GM23248 (cell line): Measurements from ENCODE around the gene FN1. TPM values are rescaled to one million over a fixed set of nuclear protein-coding genes. Genes with fewer than 3 reads are reported as not detected.
A peak's percentile ranks its signal among the peaks of the same experiment; 100 is the strongest.
"Not testable (repeated sequence)": the region's sequence is repeated elsewhere in the genome, so short reads cannot be mapped to it uniquely, and the experiment has no call there.

Experiments used
- DNase-seq: peaks from one replicate; pipeline ENCODE4 v3.0.0-alpha.2; 2015
- H2AFZ ChIP-seq: fragments of 200-600 bp; sonication (generic); 2 replicates; pipeline ENCODE4 v1.6.1; 2016; ENCODE audit warnings: antibody characterized with exemption
- H3F3A ChIP-seq: fragments of 200-600 bp; sonication (generic); 2 replicates; pipeline ENCODE4 v1.6.1; 2016; ENCODE audit warnings: mild to moderate bottlenecking, antibody characterized with exemption, mixed run types; ENCODE audit not compliant: insufficient read depth
- H3K27ac ChIP-seq: fragments of 200-600 bp; sonication (generic); 2 replicates; pipeline ENCODE4 v1.5.1; 2016; ENCODE audit warnings: mild to moderate bottlenecking
- H3K27me3 ChIP-seq: fragments of 200-600 bp; sonication (generic); replicated peaks from 2 replicates; pipeline ENCODE4 v1.6.1; 2016; ENCODE audit warnings: mild to moderate bottlenecking; ENCODE audit not compliant: insufficient read depth
- H3K36me3 ChIP-seq: fragments of 200-600 bp; sonication (generic); 2 replicates; pipeline ENCODE4 v1.6.1; 2016; ENCODE audit warnings: low read depth, mild to moderate bottlenecking
- H3K4me1 ChIP-seq: fragments of 200-600 bp; sonication (generic); 2 replicates; pipeline ENCODE4 v1.6.1; 2016; ENCODE audit warnings: mild to moderate bottlenecking; ENCODE audit not compliant: insufficient read depth
- H3K4me2 ChIP-seq: fragments of 200-600 bp; sonication (generic); one replicate; pipeline ENCODE4 v1.6.1; 2016; ENCODE audit warnings: mild to moderate bottlenecking; ENCODE audit not compliant: unreplicated experiment
- H3K4me3 ChIP-seq: fragments of 200-600 bp; sonication (generic); 2 replicates; pipeline ENCODE4 v1.5.1; 2016; ENCODE audit warnings: mild to moderate bottlenecking
- H3K79me2 ChIP-seq: fragments of 200-600 bp; sonication (generic); 2 replicates; pipeline ENCODE4 v1.6.1; 2016; ENCODE audit warnings: mild to moderate bottlenecking; ENCODE audit not compliant: insufficient read depth
- H3K9ac ChIP-seq: fragments of 200-600 bp; sonication (generic); 2 replicates; pipeline ENCODE4 v1.6.1; 2016; ENCODE audit warnings: mild to moderate bottlenecking
- H3K9me2 ChIP-seq: fragments of 200-600 bp; sonication (generic); 2 replicates; pipeline ENCODE4 v1.6.1; 2016; ENCODE audit warnings: mixed run types, mild to moderate bottlenecking, moderate library complexity; ENCODE audit not compliant: insufficient read depth
- H3K9me3 ChIP-seq: fragments of 200-600 bp; sonication (generic); one replicate; pipeline ENCODE4 v1.6.1; 2017; ENCODE audit warnings: low read depth
- H4K20me1 ChIP-seq: fragments of 200-600 bp; sonication (generic); 2 replicates; pipeline ENCODE4 v1.6.0; 2016; ENCODE audit not compliant: insufficient read depth
- EZH2 ChIP-seq: fragments of 200-600 bp; sonication (generic); IDR thresholded peaks from 2 replicates; pipeline ENCODE4 v1.6.1; 2018; ENCODE audit warnings: antibody characterized with exemption, mild to moderate bottlenecking; ENCODE audit not compliant: insufficient read depth, poor library complexity, severe bottlenecking
- EZH2phosphoT487 ChIP-seq: fragments of 200-600 bp; sonication (generic); IDR thresholded peaks from 2 replicates; pipeline ENCODE4 v1.6.1; 2018; ENCODE audit warnings: antibody characterized with exemption, moderate library complexity, mild to moderate bottlenecking, low read depth; ENCODE audit not compliant: insufficient read depth
- WGBS, 2 experiments: methylation state at CpG; one replicate each; pipeline ENCODE4 v1.1.6; 2015 to 2017; ENCODE audit warnings: low lambda C conversion rate in 2 of 2, low coverage in 1 of 2; ENCODE audit errors: missing lambda C conversion rate in 2 of 2; 5-methylcytosine and 5-hydroxymethylcytosine counted together
- in situ Hi-C: fragments of 300-500 bp; cut with MboI; formaldehyde crosslinking; loops from 2 replicates; pipeline ENCODE4 v1.15.0; 2020
- polyA plus RNA-seq: library from polyadenylated mRNA; unstranded; fragments of >200 nt; fragmentation: Nextera tagmentation; extraction: Ambion mirVana; gene quantifications from 2 replicates; pipeline ENCODE4 v1.2.1, GENCODE V29; 2016
- total RNA-seq: library from RNA; depleted of rRNA; stranded (reverse); fragments of >200 nt; shearing (Covaris generic); gene quantifications from 2 replicates; pipeline ENCODE4 v1.2.3, GENCODE V29; 2014

The FN1 gene
- total and polyA plus RNA-seq, 2 experiments from 2014 or later, result 20,647 to 33,406 TPM

DNA sequence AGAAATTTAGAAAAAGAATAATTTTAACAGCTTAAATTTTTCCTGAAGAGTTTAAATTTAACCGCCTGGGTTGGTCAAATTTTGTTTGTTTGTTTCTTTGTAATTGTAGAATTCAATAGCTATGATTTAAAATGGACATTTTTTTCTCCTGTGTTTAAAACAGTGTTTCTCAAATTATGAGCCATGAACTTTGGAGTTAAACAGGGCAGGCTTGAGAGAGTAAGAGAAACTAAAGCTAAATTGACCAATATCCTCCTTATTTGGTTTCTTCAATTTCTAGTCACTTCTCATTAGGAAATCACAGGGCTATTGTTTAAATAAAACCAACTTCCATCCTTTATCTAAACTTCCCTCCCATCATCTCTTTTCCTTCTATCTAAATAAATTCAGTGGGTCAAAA lies 21.9 kb downstream of the FN1 start:
- peak overlapping the region; percentile 68 for H3K27ac ChIP-seq
- H3K4me1 ChIP-seq, result peaks cover 80% of the 10 kb centered on the region
- no peak for DNase-seq
- H3K36me3 ChIP-seq, result peaks cover 99% of the 10 kb centered on the region
- no peaks in the 10 kb centered on the region for H3K9me2 ChIP-seq
- H3K4me3 ChIP-seq, result peak overlapping the region; percentile 37
- H3K27me3 ChIP-seq, result no peaks in the 10 kb centered on the region
- peak overlapping the region; percentile 67 for H3K4me2 ChIP-seq
- 95 to 100% methylated on average over 1 of the region's 1 CpG for WGBS, 2 experiments
- H3F3A ChIP-seq, result peaks cover 99% of the 10 kb centered on the region
- peaks cover 46% of the 10 kb centered on the region for H4K20me1 ChIP-seq
- no peaks in the 10 kb centered on the region for H3K9me3 ChIP-seq
- TF ChIP-seq EZH2phosphoT487 (no peak), EZH2 (no peak)
- H3K79me2 ChIP-seq, result peaks cover 6% of the 10 kb centered on the region; the same call in 1 of the 2 replicates
- H3K9ac ChIP-seq, result peak overlapping the region; percentile 65
- H2AFZ ChIP-seq, result no peak overlapping the region
- in situ Hi-C loops, result no loop called here

GRCh38 chr2:215413484-215413777 lies 22.4 kb downstream of the FN1 start:
- in situ Hi-C loops, result no loop called here
- H3K27me3 ChIP-seq, result no peaks in the 10 kb centered on the region
- no peak overlapping the region for H2AFZ ChIP-seq
- H3K9ac ChIP-seq, result peak overlapping the region; percentile 65
- H3K9me2 ChIP-seq, result no peaks in the 10 kb centered on the region
- H3F3A ChIP-seq, result peaks cover 99% of the 10 kb centered on the region
- peaks cover 75% of the 10 kb centered on the region for H3K4me1 ChIP-seq
- 97 to 100% methylated on average over 1 of the region's 1 CpG for WGBS, 2 experiments
- peaks cover 6% of the 10 kb centered on the region; the same call in 1 of the 2 replicates for H3K79me2 ChIP-seq
- peak overlapping the region; percentile 67 for H3K4me2 ChIP-seq
- peaks cover 43% of the 10 kb centered on the region for H4K20me1 ChIP-seq
- peak overlapping the region; percentile 68 for H3K27ac ChIP-seq
- H3K36me3 ChIP-seq, result peaks cover 99% of the 10 kb centered on the region
- no peak for DNase-seq
- TF ChIP-seq EZH2, result no peak
- TF ChIP-seq EZH2phosphoT487, result no peak
- peak overlapping the region; percentile 37 for H3K4me3 ChIP-seq
- H3K9me3 ChIP-seq, result no peaks in the 10 kb centered on the region

- TF ChIP-seq EZH2phosphoT487 (no peak), EZH2 (no peak)
- peak overlapping the region; percentile 7 for H3K4me2 ChIP-seq
- H3K4me3 ChIP-seq, result no peak overlapping the region
- H3K79me2 ChIP-seq, result 0 out of 2 replicates have a peak, but pooled peaks cover 6% of the 10 kb centered on the region
- no peaks in the 10 kb centered on the region for H3K27me3 ChIP-seq
- DNase-seq, result peak; percentile 34
- no peak overlapping the region for H2AFZ ChIP-seq
- no peaks in the 10 kb centered on the region for H3K9me2 ChIP-seq
- H4K20me1 ChIP-seq, result peaks cover 32% of the 10 kb centered on the region
- H3K27ac ChIP-seq, result peak overlapping the region; percentile 68
- H3K4me1 ChIP-seq, result peaks cover 76% of the 10 kb centered on the region
- peak overlapping the region; percentile 34 for H3K9ac ChIP-seq
- in situ Hi-C loops, result no loop called here
- WGBS, 2 experiments, result 90 to 92% methylated on average over 9 of the region's 9 CpGs
- peaks cover 99% of the 10 kb centered on the region for H3K36me3 ChIP-seq
- peaks cover 99% of the 10 kb centered on the region for H3F3A ChIP-seq
- no peaks in the 10 kb centered on the region for H3K9me3 ChIP-seq
Measured at GRCh38 chr2:215411941-215412743, 23.7 kb downstream of the FN1 start.

- peaks cover 39% of the 10 kb centered on the region for H4K20me1 ChIP-seq
- H3K79me2 ChIP-seq, result 0 out of 2 replicates have a peak, but pooled peaks cover 6% of the 10 kb centered on the region
- H2AFZ ChIP-seq, result no peak overlapping the region
- DNase-seq, result peak; percentile 96
- H3K4me3 ChIP-seq, result no peak overlapping the region
- in situ Hi-C loops, result no loop called here
- H3K36me3 ChIP-seq, result peaks cover 99% of the 10 kb centered on the region
- peak overlapping the region; percentile 34 for H3K9ac ChIP-seq
- WGBS, 2 experiments, result 0% methylated on average over 1 of the region's 1 CpG
- peak overlapping the region; percentile 68 for H3K27ac ChIP-seq
- H3K4me1 ChIP-seq, result peaks cover 79% of the 10 kb centered on the region
- H3F3A ChIP-seq, result peaks cover 99% of the 10 kb centered on the region
- no peak for TF ChIP-seq EZH2
- TF ChIP-seq EZH2phosphoT487, result no peak
- H3K9me3 ChIP-seq, result no peaks in the 10 kb centered on the region
- H3K9me2 ChIP-seq, result no peaks in the 10 kb centered on the region
- no peaks in the 10 kb centered on the region for H3K27me3 ChIP-seq
- peak overlapping the region; percentile 19 for H3K4me2 ChIP-seq
Measured at GRCh38 chr2:215410932-215411285, 25.0 kb downstream of the FN1 start.

DNA sequence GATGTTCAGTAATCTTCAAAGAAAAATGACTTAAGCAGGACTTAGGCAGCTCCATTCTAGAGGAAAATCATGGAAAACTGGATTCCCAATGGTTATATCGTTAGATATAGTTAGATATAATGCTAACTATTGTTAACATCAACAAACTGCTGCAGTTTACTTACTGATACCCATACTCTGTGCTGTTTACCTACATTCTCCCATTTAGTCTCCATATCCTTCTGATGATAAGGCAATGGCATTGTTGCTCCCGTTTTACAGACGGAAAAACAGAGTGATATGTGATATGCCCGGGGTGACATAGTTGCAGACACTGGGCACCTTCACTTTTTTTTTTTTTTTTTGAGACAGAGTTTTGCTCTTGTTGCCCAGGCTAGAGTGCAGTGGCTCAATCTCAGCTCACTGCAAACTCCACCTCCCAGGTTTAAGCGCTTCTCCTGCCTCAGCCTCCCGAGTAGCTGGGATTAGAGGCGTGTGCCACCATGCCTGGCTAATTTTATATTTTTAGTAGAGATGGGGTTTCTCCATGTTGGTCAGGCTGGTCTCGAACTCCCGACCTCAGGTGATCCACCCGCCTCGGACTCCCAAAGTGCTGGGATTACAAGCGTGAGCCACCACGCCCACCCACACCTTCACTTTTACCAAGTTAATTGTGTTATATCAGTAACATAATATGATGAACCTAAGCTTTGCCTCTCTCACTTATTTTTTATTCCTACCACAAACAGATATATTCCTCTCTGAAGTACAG lies 25.5 kb downstream of the FN1 start:
- in situ Hi-C loops, H3K9me2 ChIP-seq, H3K27me3 ChIP-seq, H2AFZ ChIP-seq, DNase-seq, H3K9me3 ChIP-seq, H3K4me3 ChIP-seq, H3K79me2 ChIP-seq: not testable (repeated sequence)
- H3K4me2 ChIP-seq, result peak overlapping the region; percentile 13
- peak overlapping the region; percentile 68 for H3K27ac ChIP-seq
- H3F3A ChIP-seq, result peaks cover 97% of the 10 kb centered on the region
- peak overlapping the region; percentile 50 for H3K9ac ChIP-seq
- 92 to 94% methylated on average over 13 of the region's 13 CpGs for WGBS, 2 experiments
- peaks cover 99% of the 10 kb centered on the region for H3K36me3 ChIP-seq
- peaks cover 76% of the 10 kb centered on the region for H3K4me1 ChIP-seq
- H4K20me1 ChIP-seq, result peaks cover 36% of the 10 kb centered on the region
